Activated CD4-positive, alpha-beta T cell treated with anti-CD3 and anti-CD28 coated beads, Interleukin-2, Interleukin-4, amounts not matched to agents 100 ng/mL and 50 ng/mL, durations not matched to agents 16 hours and 8 hours (primary cell): ENCODE measurements around the gene KIF15.
"Not testable (repeated sequence)": the region's sequence is repeated elsewhere in the genome, so short reads cannot be mapped to it uniquely, and the experiment has no call there.

Experiments used
- DNase-seq: peaks from one replicate; pipeline ENCODE4 v3.0.0-alpha.2; 2020; ENCODE audit warnings: low spot score

The KIF15 gene

GRCh38 chr3:44761424-44762169, at the start of gene KIF15, which contains the start of gene KIAA1143:
TSS of gene KIF15 (plus strand) at chr3:44761794. CDS start at chr3:44761866, 72 bp downstream.
TSS of gene KIAA1143 (minus strand) at chr3:44761619. CDS start at chr3:44761602, 17 bp downstream.
- peak; percentile 97 for DNase-seq

GRCh38 chr3:44712455-44713075, 49.0 kb upstream of the KIF15 start, which contains the start of gene ZNF502:
TSS of gene ZNF502 (plus strand) at chr3:44712660. CDS start at chr3:44720262, 7,602 bp downstream.
- DNase-seq = peak; percentile 14

- DNase-seq = no peak
These were observed 40.1 kb upstream of the KIF15 start for GRCh38 chr3:44721231-44722102.

GRCh38 chr3:44722103-44722401, 39.5 kb upstream of the KIF15 start:
- no peak for DNase-seq

GRCh38 chr3:44729384-44729910, 32.1 kb upstream of the KIF15 start, which contains the start of gene ZNF501:
TSS of gene ZNF501 (plus strand) at chr3:44729635. CDS start at chr3:44734422, 4,787 bp downstream.
- DNase-seq = peak; percentile 61

- no peak for DNase-seq
These were observed 26.9 kb upstream of the KIF15 start for GRCh38 chr3:44734646-44735168.

GRCh38 chr3:44761101-44761423, 532 bp upstream of the KIF15 start:
- no peak for DNase-seq

GRCh38 chr3:44762170-44762677, 630 bp downstream of the KIF15 start:
- no peak for DNase-seq

- DNase-seq = no peak
These were observed 1.1 kb downstream of the KIF15 start for GRCh38 chr3:44762690-44763089.

GRCh38 chr3:44764248-44764647, 2.7 kb downstream of the KIF15 start:
- DNase-seq = no peak

GRCh38 chr3:44771424-44772098, 10.0 kb downstream of the KIF15 start:
- no peak for DNase-seq

GRCh38 chr3:44772099-44772442, 10.5 kb downstream of the KIF15 start:
- DNase-seq = no peak

- no peak for DNase-seq
These were observed 21.3 kb downstream of the KIF15 start for GRCh38 chr3:44782891-44783290.

- DNase-seq = no peak
These were observed 33.6 kb downstream of the KIF15 start for GRCh38 chr3:44795197-44795596.

GRCh38 chr3:44802011-44802410, 40.4 kb downstream of the KIF15 start:
- DNase-seq = no peak

- no peak for DNase-seq
These were observed 41.7 kb downstream of the KIF15 start for GRCh38 chr3:44803298-44803697.

- no peak for DNase-seq
These were observed 44.4 kb downstream of the KIF15 start for GRCh38 chr3:44805960-44806359.

GRCh38 chr3:44814751-44815150, 53.2 kb downstream of the KIF15 start:
- DNase-seq = no peak

GRCh38 chr3:44816334-44816733, 54.7 kb downstream of the KIF15 start:
- not testable (repeated sequence) for DNase-seq

GRCh38 chr3:44821206-44821605, 59.6 kb downstream of the KIF15 start:
- not testable (repeated sequence) for DNase-seq

GRCh38 chr3:44825264-44825925, 63.8 kb downstream of the KIF15 start:
- DNase-seq = no peak
